GM18868 (cell line): Measurements from ENCODE around the gene EFR3B.
"Not testable (repeated sequence)": the region's sequence is repeated elsewhere in the genome, so short reads cannot be mapped to it uniquely, and the experiment has no call there.

Experiments used
- ATAC-seq: cut with Tn5 transposase; IDR thresholded peaks from one replicate; pipeline ENCODE4 v1.9.1; 2021; ENCODE audit warnings: mild to moderate bottlenecking, moderate library complexity; ENCODE audit not compliant: unreplicated experiment

EFR3B gene

DNA sequence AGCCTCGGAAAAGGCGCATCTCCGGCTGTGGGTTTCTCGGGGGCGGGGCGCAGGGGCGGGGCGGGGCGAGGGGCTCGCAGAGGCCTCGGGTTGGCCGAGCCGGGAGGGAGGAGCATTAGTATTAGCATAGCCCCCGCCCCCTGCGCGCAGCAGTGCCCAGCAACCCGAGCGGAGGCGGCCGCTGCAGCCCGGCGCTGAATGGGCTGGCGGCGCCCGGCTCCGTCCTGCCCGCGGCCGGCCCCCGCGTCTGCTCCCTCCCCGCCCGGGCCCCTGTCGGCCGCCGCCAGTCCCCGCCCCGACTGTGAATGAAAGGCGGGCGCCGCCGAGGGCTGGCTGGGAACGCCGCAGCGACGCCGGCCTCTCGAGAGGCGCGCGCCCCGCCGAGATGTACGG, at the start of gene EFR3B:
Gene EFR3B, plus strand, starts transcription at position 149 of the 393 bp plus-strand sequence. Its CDS starts 237 bp downstream, at position 386.
- peak; percentile 95 for ATAC-seq

DNA sequence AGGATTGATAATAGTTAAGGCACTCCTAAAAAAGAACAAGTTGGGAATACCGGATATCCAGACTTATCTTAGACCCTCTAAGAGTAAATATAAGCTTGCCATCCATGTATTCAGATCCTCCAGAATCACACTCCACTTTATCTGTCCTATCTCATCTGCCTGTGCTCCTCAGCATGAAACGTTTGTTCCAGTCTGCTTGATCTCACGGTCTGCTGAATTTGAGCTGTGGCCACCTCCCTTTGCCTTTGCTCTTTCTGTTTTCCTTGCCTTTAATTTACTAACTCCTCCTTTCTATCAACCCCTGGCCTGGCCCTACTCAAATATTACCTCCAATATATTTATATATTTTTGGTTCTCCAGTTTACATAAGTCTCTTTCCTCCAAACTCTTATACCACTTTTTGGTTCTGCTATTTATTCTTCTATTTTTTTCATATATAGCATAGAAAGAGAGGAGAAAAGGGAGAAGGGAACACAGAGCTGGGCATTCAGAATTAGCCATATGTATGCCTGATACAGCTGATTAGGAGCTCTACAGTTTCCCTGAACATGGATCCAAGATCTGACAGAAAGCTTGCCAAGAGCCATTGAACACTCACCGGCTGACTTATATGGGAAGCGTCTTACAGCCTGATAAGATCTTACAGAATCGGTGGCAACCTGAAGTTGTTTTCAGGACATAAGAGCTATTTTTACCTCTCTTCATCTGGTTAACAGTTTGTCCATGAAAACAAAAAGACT, 48.3 kb upstream of the EFR3B start:
- ATAC-seq: no peak

- no peak for ATAC-seq
Measured at GRCh38 chr2:24994146-24994724, 47.6 kb upstream of the EFR3B start.

DNA sequence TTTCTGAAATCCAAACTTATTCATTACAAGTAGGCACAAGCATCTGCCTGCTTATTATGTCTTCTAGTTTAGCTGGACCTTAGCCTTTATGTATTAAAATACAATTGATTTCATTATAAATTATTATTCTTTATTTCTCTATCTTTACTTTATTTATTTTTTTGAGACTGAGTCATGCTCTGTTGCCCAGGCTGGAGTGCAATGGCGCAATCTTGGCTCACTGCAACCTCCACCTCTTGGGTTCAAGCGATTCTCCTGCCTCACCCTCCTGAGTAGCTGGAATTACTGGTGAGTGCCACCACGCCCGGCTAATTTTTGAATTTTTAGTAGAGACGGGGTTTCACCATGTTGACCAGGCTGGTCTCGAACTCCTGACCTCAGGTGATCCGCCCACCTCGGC, 42.8 kb upstream of the EFR3B start:
- not testable (repeated sequence) for ATAC-seq

GRCh38 chr2:25000036-25000435, 41.8 kb upstream of the EFR3B start:
- ATAC-seq: no peak

GRCh38 chr2:25000503-25001324, 41.2 kb upstream of the EFR3B start:
- ATAC-seq: no peak

GRCh38 chr2:25001325-25001637, 40.6 kb upstream of the EFR3B start:
- ATAC-seq: no peak

DNA sequence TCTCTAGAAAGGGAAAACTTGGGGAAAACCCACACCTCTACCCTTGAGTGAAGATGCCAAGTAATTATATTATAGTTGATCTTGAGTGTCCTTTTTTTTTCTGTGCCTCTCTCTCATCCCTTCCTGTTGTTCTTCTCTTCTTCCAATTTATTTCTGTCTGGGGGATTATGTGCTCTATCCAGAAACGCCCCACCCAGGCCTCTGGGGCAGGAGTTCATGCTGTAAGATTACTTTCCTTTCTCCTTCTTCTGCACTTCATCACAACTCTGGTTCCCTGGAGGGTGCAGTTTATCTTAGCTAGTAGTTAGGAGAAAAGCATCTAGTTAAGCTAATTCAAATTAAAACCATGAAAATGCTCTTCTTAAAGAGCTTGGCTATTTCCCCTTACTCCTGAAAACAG, 39.8 kb upstream of the EFR3B start:
- no peak for ATAC-seq

DNA sequence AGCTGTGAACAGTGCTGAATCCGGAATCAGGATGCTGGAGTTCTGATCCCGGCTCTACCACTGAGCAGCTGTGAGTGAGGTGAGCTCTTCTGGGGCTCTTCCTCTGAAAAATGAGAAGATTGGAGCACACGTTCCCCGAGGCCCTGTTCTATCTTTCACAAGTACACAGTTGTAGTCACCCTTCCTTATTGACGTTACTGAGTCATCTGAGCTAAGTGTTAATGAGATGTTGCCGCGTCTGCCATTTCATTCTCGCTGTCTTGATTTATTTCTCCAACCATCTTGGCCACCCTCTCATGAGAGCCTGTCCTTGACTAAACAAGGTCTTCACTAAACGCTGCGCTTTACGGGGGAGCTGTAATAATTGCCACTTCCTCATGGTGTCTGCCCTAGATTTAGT, 31.9 kb upstream of the EFR3B start:
- no peak for ATAC-seq

- not testable (repeated sequence) for ATAC-seq
Measured at GRCh38 chr2:25011342-25011741, 30.5 kb upstream of the EFR3B start.

DNA sequence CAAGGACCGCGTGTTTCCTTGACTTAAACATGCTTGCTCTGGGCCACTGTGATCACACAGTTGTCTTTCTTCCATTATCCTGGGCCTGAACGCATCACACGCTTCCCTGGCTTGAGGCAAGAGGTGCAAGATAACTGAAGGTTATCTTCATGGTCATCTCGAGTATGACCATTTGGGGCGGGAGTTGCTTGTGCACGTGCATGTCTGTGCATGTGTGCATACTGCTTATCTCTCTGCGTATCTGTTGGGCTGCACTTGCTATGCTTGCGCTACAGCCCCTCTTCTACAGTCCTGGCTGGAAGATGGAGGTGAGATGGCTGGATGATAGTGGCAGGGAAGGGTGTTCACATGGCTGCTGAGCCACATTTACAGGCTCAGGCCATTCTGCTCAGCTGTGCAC, 27.2 kb upstream of the EFR3B start:
- ATAC-seq: no peak

GRCh38 chr2:25018681-25019080, 23.2 kb upstream of the EFR3B start:
- no peak for ATAC-seq

GRCh38 chr2:25021791-25022362, 20.0 kb upstream of the EFR3B start:
- no peak for ATAC-seq

DNA sequence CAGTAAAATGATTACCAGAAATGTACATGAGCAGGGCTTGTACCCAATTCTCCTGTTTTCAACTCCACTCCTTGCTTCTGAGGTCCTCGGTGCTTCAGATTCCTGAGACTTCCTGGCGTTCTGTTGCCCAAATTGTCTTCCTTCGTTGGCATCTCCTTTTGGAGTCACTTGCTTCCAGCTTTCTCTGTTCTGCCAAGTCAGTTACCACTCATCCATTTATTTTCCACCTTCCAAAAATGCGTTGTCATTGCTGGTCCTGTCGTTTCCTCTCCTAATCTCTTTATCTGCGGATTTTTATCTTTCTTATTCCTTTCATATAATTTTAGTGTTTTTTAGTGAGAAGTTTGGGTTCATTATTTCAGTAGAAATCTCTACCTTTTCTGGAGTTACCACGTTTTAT, 18.5 kb upstream of the EFR3B start:
- no peak for ATAC-seq

GRCh38 chr2:25025229-25026007, 16.5 kb upstream of the EFR3B start:
- no peak for ATAC-seq

GRCh38 chr2:25026008-25026530, 15.8 kb upstream of the EFR3B start:
- ATAC-seq: no peak

- ATAC-seq: no peak
Measured at GRCh38 chr2:25029183-25029554, 12.7 kb upstream of the EFR3B start.

- no peak for ATAC-seq
Measured at GRCh38 chr2:25030702-25031101, 11.2 kb upstream of the EFR3B start.

DNA sequence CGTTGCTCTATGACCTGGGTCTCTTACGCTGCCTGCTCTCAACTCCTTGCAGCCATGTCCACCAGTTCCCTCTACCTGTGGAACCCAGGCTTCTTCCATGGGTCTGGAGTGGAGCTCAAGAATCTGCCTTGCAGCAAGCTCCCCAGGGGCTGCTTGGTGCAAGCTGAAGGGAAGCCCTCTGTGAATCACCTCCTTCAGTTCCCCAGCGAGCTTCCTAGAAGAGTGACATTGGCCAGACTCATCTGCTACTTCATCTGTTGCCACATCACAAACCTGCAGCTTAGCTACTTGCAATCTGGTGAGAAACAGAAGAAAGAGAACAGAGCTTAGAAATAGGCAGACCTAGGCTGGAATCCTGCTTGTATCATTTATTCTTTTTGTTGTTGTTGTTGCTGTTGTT, 9.8 kb upstream of the EFR3B start:
- ATAC-seq: no peak

GRCh38 chr2:25032901-25033300, 9.0 kb upstream of the EFR3B start:
- no peak for ATAC-seq

DNA sequence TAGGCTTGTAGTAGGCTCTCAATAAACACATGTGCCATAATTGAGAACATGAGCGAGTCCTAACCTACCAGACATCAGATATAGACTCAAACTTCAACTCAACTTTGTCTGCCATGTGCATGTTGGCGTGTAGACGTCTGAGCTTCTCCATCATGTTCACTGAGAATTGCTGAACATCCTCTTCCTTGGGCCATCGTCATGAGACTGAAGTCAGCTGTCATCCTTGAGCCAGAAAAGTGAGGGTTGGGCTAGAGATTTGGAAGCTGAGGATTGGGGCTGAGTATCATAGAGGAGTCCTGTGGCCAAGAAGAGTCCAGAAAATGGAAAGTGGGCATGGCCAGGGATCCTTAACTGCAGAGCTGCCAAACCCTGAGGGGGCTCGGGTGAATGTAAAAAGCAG, 7.8 kb upstream of the EFR3B start:
- ATAC-seq: no peak
